Measurements from ENCODE around the gene PC. TPM values are rescaled to one million over a fixed set of nuclear protein-coding genes. Genes with fewer than 3 reads are reported as not detected.
A peak's percentile ranks its signal among the peaks of the same experiment; 100 is the strongest.
"Not testable (repeated sequence)": the region's sequence is repeated elsewhere in the genome, so short reads cannot be mapped to it uniquely, and the experiment has no call there.

PC gene
- total RNA-seq, 2 donors from 2014 or later, result 6.5 to 9.1 TPM

DNA sequence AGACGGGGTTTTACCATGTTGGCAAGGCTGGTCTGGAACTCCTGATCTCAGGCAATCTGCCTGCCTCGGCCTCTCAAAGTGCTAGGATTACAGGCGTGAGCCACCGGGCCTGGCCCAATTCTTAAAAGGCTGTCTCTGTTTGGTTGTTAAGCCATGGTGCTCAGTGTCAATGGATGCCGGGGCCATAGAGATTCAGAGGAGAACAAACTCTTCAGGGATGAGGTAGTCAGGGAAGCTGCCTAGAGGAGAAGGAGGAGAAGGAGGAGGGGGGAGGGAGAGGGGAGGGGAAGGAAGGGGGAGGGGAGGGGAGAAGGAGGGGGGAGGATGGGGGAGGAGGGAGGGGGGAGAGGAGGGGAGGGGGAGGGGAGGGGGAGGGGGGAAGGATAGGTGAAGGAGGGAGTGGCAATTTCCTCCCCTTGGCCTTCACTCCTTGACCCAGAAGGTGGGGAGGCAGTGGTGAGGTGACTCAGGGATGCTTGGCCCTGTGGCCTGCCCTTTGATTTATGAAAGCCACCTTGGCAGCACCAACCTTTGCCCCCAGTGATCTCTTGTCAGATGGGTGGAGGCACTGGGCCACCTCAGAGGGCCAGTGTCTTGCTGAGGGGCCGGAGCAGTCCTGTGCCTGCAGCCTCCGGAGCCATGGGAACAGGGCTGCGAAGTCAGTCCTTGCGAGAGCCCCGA lies 16.7 kb upstream of the PC start, which contains the start of gene C11orf86:
C11orf86 (plus strand) TSS at position 581 of the 681 bp plus-strand sequence; CDS start at position 640, 59 bp downstream.
- Mint-ChIP-seq H3K27ac (no peak within 1 kb of the TSS), H3K27me3 (peaks cover 0 to 8% of the 10 kb centered on the region in 2 donors), H3K9me3 (no peaks in the 10 kb centered on the region), H3K36me3 (no peaks in the 10 kb centered on the region), H3K4me3 (no peak within 1 kb of the TSS), H3K4me1 (ENCODE audit: low read depth in 2 of 2) (peaks cover 5 to 8% of the 10 kb centered on the region in 2 donors)
- DNase-seq (ENCODE audit: low spot score), result no peak
- no peak for ATAC-seq

DNA sequence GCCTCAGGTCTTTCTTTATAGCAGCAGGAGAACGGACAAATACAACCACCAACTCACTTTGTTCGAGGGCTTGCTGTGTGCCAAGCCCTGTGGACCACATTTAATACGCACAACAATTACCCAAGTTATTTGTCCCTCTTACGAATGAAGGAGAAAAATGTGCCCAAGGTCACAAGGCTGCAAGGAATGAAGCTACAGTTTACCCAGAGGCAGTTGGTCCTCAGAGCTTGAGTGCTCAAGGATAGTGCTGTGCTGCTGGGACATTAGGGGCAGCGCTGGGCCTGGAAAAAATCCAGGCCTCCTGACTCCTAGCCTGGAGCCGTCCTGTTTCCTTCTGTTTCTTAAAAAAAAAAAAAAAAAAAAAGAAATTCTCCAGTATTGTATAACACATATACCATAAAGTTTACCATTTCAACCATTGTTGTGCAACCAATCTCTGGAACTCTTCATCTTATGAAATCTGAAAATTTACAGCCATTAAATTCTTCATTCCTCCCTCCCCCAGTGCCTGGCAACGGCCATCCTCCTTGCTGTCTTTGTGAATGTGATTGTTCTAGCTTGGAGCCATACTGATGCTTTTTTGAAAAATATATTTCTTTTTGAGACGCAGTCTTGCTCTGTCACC lies 15.9 kb upstream of the PC start:
- H3K27ac Mint-ChIP-seq, result no peak overlapping the region
- no peak overlapping the region for H3K4me3 Mint-ChIP-seq
- peaks cover 0 to 8% of the 10 kb centered on the region in 2 donors for H3K27me3 Mint-ChIP-seq
- DNase-seq (ENCODE audit: low spot score) (no peak), ATAC-seq (no peak)
- H3K36me3 Mint-ChIP-seq, result no peaks in the 10 kb centered on the region
- no peaks in the 10 kb centered on the region for H3K9me3 Mint-ChIP-seq
- peaks cover 5 to 8% of the 10 kb centered on the region in 2 donors for H3K4me1 Mint-ChIP-seq (ENCODE audit: low read depth in 2 of 2)

DNA sequence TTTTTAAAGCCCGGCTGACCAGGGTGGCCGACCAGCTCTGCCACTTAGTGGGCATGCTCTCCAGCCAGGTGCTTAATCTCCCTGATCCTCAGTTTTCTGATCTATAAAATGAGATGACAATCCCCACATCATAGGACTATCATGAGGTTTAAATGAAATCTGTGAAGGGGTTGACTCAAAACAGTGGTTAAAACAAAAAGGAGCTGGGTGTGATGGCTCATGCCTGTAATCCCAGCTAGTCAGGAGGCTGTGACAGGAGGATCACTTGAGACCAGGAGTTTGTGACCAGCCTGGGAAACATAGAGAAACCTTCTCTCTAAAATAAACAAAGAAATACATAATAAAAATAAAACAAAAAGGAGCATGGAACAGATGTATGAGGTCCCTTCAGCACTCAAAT lies 13.3 kb upstream of the PC start:
- Mint-ChIP-seq H3K4me1 (ENCODE audit: low read depth in 2 of 2) (peaks cover 5 to 8% of the 10 kb centered on the region in 2 donors), H3K36me3 (no peaks in the 10 kb centered on the region), H3K4me3 (no peak overlapping the region), H3K9me3 (no peaks in the 10 kb centered on the region), H3K27me3 (peaks cover 0 to 8% of the 10 kb centered on the region in 2 donors), H3K27ac (no peak overlapping the region)
- ATAC-seq (no peak), DNase-seq (ENCODE audit: low spot score) (no peak)

DNA sequence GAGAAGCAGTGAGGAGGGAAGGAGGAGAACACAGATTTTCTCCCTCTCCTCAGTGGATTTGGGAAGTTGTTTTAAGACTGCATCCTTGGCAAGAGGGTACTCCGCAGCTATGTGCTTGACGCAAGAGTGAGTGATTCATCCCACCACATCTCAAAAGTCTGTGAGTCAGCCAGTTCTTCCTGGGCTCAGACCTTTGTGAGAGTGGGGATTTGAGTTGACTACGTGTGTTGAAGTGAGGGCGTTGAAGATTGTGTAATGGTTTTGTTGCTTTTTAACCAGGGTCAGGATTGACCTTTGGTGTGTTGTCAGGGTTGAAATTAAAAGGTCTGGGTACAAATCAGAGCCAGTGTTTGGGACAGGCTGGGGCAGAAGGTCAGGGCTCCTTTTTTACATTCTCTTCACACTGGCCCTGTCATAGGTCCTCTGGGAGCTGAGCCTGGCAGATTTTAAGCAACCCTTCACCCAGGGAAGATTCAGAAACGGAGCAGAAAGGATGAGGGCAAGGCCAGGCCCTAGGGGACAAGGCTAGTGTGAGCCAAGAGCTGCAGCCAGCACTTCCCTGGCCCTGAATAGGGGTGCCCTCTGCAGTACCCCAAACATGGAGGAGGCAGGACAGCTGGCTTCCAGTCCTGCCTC lies 12.7 kb upstream of the PC start:
- peaks cover 5 to 8% of the 10 kb centered on the region in 2 donors for H3K4me1 Mint-ChIP-seq (ENCODE audit: low read depth in 2 of 2)
- no peaks in the 10 kb centered on the region for H3K9me3 Mint-ChIP-seq
- peaks cover 5 to 13% of the 10 kb centered on the region in 2 donors for H3K27me3 Mint-ChIP-seq
- peak overlapping the region; percentile 28 for H3K4me3 Mint-ChIP-seq
- no peaks in the 10 kb centered on the region for H3K36me3 Mint-ChIP-seq
- H3K27ac Mint-ChIP-seq, result peak overlapping the region in 1 of 2 donors; percentile 23
- no peak for DNase-seq (ENCODE audit: low spot score)
- ATAC-seq, result peak; percentile 85 to 91

DNA sequence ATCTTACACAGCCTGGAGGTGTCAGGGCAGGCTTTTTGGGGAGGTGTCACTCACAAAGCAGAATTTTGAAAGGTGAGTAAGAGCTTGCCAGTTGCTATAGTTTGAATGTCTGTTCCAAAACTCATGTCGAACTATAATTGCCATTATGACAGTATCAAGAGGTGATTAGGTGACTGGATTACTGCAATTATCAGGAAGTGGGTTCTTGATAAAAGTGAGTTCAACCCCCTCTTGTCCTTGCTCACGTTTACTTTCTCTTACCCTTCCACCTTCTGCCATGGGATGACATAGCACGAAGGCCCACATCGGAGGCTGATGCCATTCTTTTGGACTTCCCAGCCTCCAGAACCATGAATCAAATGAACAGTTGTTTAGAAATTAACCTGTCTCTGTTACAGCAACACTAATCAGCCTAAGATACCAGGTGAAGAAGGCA lies 12.2 kb upstream of the PC start:
- peak in 1 of 2 donors; percentile 32 for ATAC-seq
- no peaks in the 10 kb centered on the region for H3K9me3 Mint-ChIP-seq
- H3K27ac Mint-ChIP-seq, result peak overlapping the region in 1 of 2 donors; percentile 23
- H3K36me3 Mint-ChIP-seq, result no peaks in the 10 kb centered on the region
- peaks cover 7 to 14% of the 10 kb centered on the region in 2 donors for H3K27me3 Mint-ChIP-seq
- no peak for DNase-seq (ENCODE audit: low spot score)
- peaks cover 5 to 8% of the 10 kb centered on the region in 2 donors for H3K4me1 Mint-ChIP-seq (ENCODE audit: low read depth in 2 of 2)
- H3K4me3 Mint-ChIP-seq, result no peak overlapping the region

DNA sequence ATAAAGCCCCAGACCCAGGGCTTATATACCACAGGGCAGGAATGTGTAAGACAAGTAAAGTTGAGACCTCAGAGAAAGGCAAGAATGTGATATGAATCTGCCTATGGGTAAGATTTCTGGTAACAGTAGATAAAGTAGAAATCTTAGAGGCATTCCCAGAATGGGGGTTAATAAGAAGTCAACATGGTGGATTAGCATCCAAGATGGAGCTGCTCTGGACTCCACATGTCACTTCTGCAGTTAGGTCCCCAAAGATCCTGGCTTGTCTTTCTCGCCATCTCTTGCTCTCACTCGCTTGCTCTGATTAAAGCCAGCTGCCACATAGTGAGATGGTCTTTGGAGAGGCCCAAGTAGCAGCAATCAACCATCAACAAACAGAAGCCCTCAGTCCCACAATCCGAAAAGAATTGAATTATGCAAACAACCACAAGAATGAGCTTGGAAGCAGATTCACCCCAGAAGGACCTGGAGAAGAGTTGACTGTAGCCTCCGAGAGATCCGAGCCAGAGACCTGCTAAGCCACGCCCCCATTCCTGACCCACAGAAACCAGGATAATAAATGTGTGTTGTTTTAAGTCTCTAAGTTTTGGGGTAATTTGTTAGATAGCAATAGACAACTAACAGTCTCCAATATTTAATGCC lies 11.5 kb upstream of the PC start:
- Mint-ChIP-seq H3K27me3 (peaks cover 7 to 19% of the 10 kb centered on the region in 2 donors), H3K4me3 (no peak overlapping the region), H3K9me3 (no peaks in the 10 kb centered on the region), H3K36me3 (no peaks in the 10 kb centered on the region), H3K4me1 (ENCODE audit: low read depth in 2 of 2) (peaks cover 5 to 8% of the 10 kb centered on the region in 2 donors), H3K27ac (no peak overlapping the region)
- no peak for ATAC-seq
- peak; percentile 38 for DNase-seq (ENCODE audit: low spot score)

DNA sequence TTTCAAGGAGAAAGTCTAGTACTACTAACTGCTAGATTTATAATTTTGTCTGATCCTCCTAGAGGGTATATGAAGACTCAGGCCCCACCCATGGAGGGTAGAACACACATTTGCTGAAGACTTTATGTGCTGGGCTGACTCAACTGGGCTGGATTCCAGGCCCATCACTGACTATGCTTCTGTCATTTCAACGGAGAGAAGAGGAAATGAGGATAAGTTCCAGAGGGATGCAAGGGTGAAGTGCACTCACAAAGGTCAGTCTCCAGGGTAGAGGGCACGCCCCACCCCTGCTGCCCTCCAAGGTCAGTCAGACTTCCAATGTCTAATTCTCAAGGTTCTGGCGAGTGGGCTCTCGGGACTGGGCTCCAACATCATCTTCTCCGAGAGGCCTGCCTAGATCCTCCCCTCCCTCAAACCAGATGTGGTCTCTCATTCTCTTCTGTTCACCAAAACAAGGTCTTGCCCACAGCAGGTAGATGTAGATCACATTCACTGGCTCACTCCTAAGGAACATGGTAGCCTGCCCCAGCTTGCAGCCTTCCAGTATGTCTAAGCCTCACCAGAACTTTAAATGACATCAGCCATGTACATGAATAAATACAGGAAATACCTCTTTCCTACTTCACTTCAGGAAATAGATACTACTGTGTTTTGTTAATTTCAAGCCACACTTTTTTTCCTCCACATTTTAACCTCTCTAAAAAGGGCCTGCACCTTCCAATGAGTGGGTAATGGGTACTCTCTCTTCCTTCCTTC lies 9.7 kb upstream of the PC start:
- H3K36me3 Mint-ChIP-seq, result no peaks in the 10 kb centered on the region
- DNase-seq (ENCODE audit: low spot score), result no peak
- ATAC-seq, result no peak
- H3K4me1 Mint-ChIP-seq (ENCODE audit: low read depth in 2 of 2), result peaks cover 8% of the 10 kb centered on the region in 2 donors
- H3K4me3 Mint-ChIP-seq, result no peak overlapping the region
- no peak overlapping the region for H3K27ac Mint-ChIP-seq
- H3K9me3 Mint-ChIP-seq, result no peaks in the 10 kb centered on the region
- peaks cover 7 to 21% of the 10 kb centered on the region in 2 donors for H3K27me3 Mint-ChIP-seq

DNA sequence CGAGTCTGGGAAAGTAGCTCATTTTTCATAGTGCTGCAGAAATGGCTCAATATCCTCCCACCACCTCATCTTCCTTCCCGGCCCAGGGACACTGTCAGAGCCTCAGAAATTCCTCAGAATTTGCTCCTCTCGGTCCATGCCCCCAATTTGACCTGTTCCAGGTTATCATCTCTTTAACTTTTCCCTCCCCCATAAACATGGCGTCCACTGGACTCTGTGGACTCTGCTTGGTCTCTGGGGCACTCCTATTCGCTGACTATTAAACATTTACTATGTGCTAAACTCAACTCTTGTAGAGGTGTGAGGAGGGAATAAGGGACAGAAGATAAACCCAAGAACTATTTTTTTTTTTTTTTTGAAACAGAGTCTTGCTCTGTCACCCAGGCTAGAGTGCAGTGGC lies 8.2 kb upstream of the PC start:
- Mint-ChIP-seq H3K27ac (no peak overlapping the region), H3K9me3 (no peaks in the 10 kb centered on the region), H3K27me3 (peaks cover 7 to 18% of the 10 kb centered on the region in 2 donors), H3K36me3 (no peaks in the 10 kb centered on the region), H3K4me1 (ENCODE audit: low read depth in 2 of 2) (peaks cover 8% of the 10 kb centered on the region in 2 donors), H3K4me3 (no peak overlapping the region)
- DNase-seq (ENCODE audit: low spot score), result peak; percentile 3
- ATAC-seq, result no peak

DNA sequence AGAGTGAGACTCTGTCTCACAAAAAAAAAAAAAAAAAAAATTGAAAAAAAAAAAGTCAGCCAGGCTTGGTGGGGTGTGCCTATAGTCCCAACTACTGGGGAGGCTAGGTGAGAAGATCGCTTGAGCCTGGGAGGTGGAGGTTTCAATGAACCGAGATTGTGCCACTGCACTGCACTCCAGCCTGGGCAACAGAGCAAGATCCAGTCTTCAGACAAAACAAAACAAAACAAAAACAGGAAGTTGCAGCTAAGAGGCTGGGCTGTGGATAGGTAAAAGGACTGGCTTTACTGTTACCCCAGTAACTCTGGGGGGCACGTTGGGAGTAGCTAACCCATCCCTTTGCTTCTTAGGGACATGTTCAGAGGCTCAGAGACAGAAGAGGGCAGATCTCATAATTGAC lies 6.3 kb upstream of the PC start:
- Mint-ChIP-seq H3K27ac (no peak overlapping the region), H3K4me1 (ENCODE audit: low read depth in 2 of 2) (peaks cover 0 to 3% of the 10 kb centered on the region in 2 donors), H3K4me3 (no peak overlapping the region), H3K9me3 (no peaks in the 10 kb centered on the region), H3K27me3 (peaks cover 7 to 12% of the 10 kb centered on the region in 2 donors), H3K36me3 (no peaks in the 10 kb centered on the region)
- DNase-seq (ENCODE audit: low spot score) (peak; percentile 44), ATAC-seq (no peak)

DNA sequence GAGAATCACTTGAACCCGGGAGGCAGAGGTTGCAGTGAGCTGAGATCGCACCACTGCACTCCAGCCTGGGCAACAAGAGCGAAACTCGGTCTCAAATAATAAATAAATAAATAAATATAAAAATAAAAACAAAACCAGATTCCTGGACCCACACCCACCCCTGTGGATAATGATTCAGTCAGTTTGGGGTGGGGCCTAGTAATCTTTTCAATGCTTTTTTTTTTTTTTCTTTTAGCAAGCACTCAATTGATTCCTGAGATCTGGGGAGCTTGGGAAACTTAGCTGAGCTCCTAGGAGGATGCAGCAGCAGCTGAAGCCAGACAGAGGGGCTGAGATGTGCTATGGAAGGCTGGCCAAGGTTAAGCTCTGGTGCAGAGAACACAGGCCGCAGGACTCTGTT lies 4.6 kb upstream of the PC start:
- no peak overlapping the region for H3K4me3 Mint-ChIP-seq
- DNase-seq (ENCODE audit: low spot score) (no peak), ATAC-seq (no peak)

DNA sequence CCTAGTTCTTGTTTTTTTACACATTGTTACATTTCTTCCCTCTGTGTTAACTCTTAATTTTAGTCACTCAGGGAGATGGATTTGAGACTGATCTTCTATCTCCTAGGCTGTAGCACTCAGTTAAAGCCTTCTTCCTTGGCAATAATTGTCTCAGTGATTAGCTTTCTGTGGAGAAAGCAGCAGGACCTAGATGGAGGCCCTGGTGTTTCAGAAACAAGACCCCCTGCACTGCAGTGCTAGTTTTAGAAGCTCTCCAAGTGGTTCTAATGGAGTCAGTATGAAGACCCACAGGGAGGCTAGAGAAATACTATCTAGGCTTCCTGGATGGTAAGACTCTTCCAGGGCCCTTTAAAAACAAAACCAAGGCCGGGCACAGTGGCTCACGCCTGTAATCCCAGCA lies 4.1 kb upstream of the PC start:
- ATAC-seq, result no peak
- H3K4me1 Mint-ChIP-seq (ENCODE audit: low read depth in 2 of 2), result peaks cover 12 to 14% of the 10 kb centered on the region in 2 donors
- no peak overlapping the region for H3K27ac Mint-ChIP-seq
- peak; percentile 2 for DNase-seq (ENCODE audit: low spot score)
- H3K36me3 Mint-ChIP-seq, result peaks cover 7% of the 10 kb centered on the region
- no peak overlapping the region for H3K4me3 Mint-ChIP-seq
- H3K9me3 Mint-ChIP-seq, result no peaks in the 10 kb centered on the region
- peaks cover 15 to 16% of the 10 kb centered on the region in 2 donors for H3K27me3 Mint-ChIP-seq

More for the DNA sequence above, 4.6 kb upstream of the PC start:
- Mint-ChIP-seq H3K9me3 (no peaks in the 10 kb centered on the region), H3K4me1 (ENCODE audit: low read depth in 2 of 2) (peaks cover 12 to 14% of the 10 kb centered on the region in 2 donors), H3K36me3 (peaks cover 7% of the 10 kb centered on the region), H3K27me3 (peaks cover 15 to 16% of the 10 kb centered on the region in 2 donors), H3K27ac (no peak overlapping the region)

DNA sequence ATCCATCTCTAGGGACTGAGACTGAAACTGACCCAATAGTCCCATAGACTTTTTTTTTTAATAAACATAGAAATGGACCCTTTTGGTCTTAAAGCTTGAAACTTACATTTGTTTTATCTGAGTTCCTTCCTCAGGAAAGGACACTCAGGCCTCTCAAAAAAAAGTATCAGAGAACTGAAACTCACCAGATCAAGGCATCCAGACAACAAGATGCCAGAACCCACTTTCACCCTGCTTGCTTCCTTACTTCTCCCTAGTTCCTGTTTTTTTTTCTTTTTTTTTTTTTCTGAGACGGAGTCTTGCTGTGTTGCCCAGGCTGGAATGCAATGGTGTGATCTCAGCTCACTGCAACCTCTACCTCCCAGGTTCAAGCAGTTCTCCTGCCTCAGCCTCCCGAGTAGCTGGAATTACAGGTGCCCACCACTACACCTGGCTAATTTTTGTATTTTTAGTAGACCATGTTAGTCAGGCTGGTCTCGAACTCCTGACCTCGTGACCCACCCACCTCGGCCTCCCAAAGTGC lies 3.6 kb upstream of the PC start:
- not testable (repeated sequence) for ATAC-seq; H3K9me3 Mint-ChIP-seq; H3K27ac Mint-ChIP-seq; DNase-seq (ENCODE audit: low spot score); H3K36me3 Mint-ChIP-seq; H3K4me3 Mint-ChIP-seq
- peaks cover 17% of the 10 kb centered on the region in 2 donors for H3K27me3 Mint-ChIP-seq
- H3K4me1 Mint-ChIP-seq (ENCODE audit: low read depth in 2 of 2), result peaks cover 17% of the 10 kb centered on the region in 2 donors

DNA sequence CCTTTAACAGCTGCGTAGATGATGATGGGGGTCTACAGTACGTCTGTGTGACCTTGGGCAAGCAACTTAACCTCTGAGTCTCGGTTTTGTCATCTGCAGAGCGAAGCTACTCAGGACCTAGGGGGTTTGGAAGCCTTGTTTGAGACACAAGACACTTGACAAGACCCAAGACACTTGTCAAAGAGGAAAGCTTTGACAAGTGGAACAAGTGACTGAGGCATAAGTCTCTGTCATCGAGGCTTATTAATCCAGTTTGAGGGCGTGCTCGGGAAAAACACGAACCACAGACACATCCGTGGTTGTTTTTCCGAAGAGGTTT lies 732 bp upstream of the PC start:
- Mint-ChIP-seq H3K4me3 (peak overlapping the region; percentile 89), H3K9me3 (no peaks in the 10 kb centered on the region), H3K27ac (peak overlapping the region in 1 of 2 donors; percentile 30), H3K4me1 (ENCODE audit: low read depth in 2 of 2) (peaks cover 17 to 20% of the 10 kb centered on the region in 2 donors), H3K27me3 (peaks cover 7 to 13% of the 10 kb centered on the region in 2 donors), H3K36me3 (peaks cover 7% of the 10 kb centered on the region)
- no peak for ATAC-seq
- DNase-seq (ENCODE audit: low spot score), result no peak
